Right lobe of liver (tissue), 4 donors: ENCODE data around the gene NAT10.

ENCODE experiments used
- CTCF ChIP-seq, 4 donors: fragments of 200-600 bp in 3 of 4; fragments of 450-650 bp in 1 of 4; IDR thresholded peaks; one replicate each; pipeline versions ENCODE4 v1.5.1 to v1.8.0; 2016 to 2022; ENCODE audit warnings: antibody characterized with exemption in 4 of 4, mild to moderate bottlenecking in 2 of 4
- POLR2A ChIP-seq: fragments of 450-650 bp; IDR thresholded peaks from one replicate; pipeline ENCODE4 v1.6.1; 2017; ENCODE audit warnings: antibody characterized with exemption, mild to moderate bottlenecking
- donor health status: DM: no; HTN: no; CAD: no.
- donor health status: DM: no; HTN: no; CAD: no.
- donor health status: DM: no; HTN: yes; CAD: no.

- TF ChIP-seq CTCF (IDR thresholded peaks at IDR 0.05) = no peak
- TF ChIP-seq POLR2A = no peak
Observed at GRCh38 chr11:34091825-34092224, 13.6 kb upstream of the NAT10 start.
